ENCODE data around the gene KLHDC3. TPM values are rescaled to one million over a fixed set of nuclear protein-coding genes. Genes with fewer than 3 reads are reported as not detected.

Gene KLHDC3
- total and polyA plus RNA-seq, 2 donors (not counting 3 experiments of a cell fraction or from before 2014, with no cell fraction given), result 84.8 to 120 TPM

DNA sequence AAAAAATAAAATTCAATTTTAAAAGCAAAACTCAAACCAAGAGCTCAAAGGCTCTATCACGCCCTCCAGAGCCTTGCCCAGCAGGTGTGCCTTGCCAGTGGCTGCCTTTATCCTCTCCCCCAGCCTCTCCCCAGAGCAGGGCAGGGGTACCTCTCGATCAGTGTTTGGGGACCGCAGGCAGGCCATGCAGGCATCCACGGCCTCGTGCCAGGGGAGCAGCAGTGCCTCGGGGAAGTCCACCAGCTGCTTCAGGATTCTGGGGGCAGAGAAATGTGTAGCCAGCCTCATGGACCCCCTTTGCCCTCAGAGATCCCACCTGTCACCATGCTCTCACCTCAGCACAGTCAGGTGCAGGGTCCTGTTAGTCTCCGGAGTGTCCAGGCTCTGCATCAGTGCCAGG lies 33.9 kb downstream of the KLHDC3 start:
- Histone ChIP-seq H3K27me3 (ENCODE audit: control insufficient read depth in 2 of 2, insufficient read depth in 2 of 2, low read length in 2 of 2) (no peaks in the 10 kb centered on the region), H3K27ac (ENCODE audit: insufficient read depth, low read depth, low read length) (no peak overlapping the region), H3K4me2 (ENCODE audit: insufficient read depth, low read length) (no peak overlapping the region), H3K9ac (replicated peaks; ENCODE audit: extremely low read depth, insufficient read depth, low read length) (no peak overlapping the region), H3K9me1 (replicated peaks; ENCODE audit: control insufficient read depth, extremely low read depth, insufficient read depth, low read length) (no peaks in the 10 kb centered on the region), H3K36me3 (ENCODE audit: control insufficient read depth in 2 of 2, extremely low read depth in 1 of 2, insufficient read depth in 2 of 2, low read length in 2 of 2) (peaks cover 1 to 46% of the 10 kb centered on the region in 2 experiments), H3K9me3 (replicated peaks; ENCODE audit: control insufficient read depth, insufficient read depth, low read length) (no peaks in the 10 kb centered on the region), H4K20me1 (replicated peaks; ENCODE audit: control insufficient read depth, extremely low read depth, insufficient read depth, low read length) (no peaks in the 10 kb centered on the region), H3K79me2 (ENCODE audit: control insufficient read depth, insufficient read depth, low read length) (peaks cover 2% of the 10 kb centered on the region), H3K4me1 (ENCODE audit: control insufficient read depth, extremely low read depth, insufficient read depth, low read length) (peaks cover 4% of the 10 kb centered on the region), H2AFZ (ENCODE audit: low read depth, low read length) (no peak overlapping the region), H3K4me3 (replicated peaks in 1 of 3; ENCODE audit: insufficient read depth in 1 of 3, low read depth in 1 of 3, low read length in 3 of 3) (no peak overlapping the region)
- dilution Hi-C loops (cut with MboI; ENCODE audit: extremely low pct_ligation_motif_present, low sequenced_read_pairs) (no loop called here), intact Hi-C loops (cut with micrococcal nuclease) (no loop called here)
- DNase-seq (ENCODE audit: low read depth, low spot score), result no peak
- BruUV-seq (replicated peaks), result no TSS peak
- CTCF ChIA-PET, result no interaction called here
- TF ChIP-seq POLR2A (IDR thresholded peaks at IDR 0.05; ENCODE audit: low read depth, low read length) (no peak), MYC (IDR thresholded peaks at IDR 0.05; ENCODE audit: low read depth, low read length) (no peak), GATA2 (IDR thresholded peaks at IDR 0.05; ENCODE audit: insufficient read depth, insufficient read length, low read depth, low read length) (no peak), POLR2AphosphoS5 (IDR thresholded peaks at IDR 0.05; ENCODE audit: insufficient read depth, low read depth, low read length) (no peak), JUN (IDR thresholded peaks at IDR 0.05; ENCODE audit: borderline replicate concordance, insufficient read depth, insufficient read length, low read depth) (no peak)
- TF ChIP-seq, protein P1, sequence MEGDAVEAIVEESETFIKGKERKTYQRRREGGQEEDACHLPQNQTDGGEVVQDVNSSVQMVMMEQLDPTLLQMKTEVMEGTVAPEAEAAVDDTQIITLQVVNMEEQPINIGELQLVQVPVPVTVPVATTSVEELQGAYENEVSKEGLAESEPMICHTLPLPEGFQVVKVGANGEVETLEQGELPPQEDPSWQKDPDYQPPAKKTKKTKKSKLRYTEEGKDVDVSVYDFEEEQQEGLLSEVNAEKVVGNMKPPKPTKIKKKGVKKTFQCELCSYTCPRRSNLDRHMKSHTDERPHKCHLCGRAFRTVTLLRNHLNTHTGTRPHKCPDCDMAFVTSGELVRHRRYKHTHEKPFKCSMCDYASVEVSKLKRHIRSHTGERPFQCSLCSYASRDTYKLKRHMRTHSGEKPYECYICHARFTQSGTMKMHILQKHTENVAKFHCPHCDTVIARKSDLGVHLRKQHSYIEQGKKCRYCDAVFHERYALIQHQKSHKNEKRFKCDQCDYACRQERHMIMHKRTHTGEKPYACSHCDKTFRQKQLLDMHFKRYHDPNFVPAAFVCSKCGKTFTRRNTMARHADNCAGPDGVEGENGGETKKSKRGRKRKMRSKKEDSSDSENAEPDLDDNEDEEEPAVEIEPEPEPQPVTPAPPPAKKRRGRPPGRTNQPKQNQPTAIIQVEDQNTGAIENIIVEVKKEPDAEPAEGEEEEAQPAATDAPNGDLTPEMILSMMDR (IDR thresholded peaks at IDR 0.05; ENCODE audit: extremely low read depth in 1 of 2, insufficient read depth in 1 of 2, low read depth in 1 of 2, low read length in 2 of 2), result no peak
- TF ChIP-seq, protein P2, sequence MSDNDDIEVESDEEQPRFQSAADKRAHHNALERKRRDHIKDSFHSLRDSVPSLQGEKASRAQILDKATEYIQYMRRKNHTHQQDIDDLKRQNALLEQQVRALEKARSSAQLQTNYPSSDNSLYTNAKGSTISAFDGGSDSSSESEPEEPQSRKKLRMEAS (IDR thresholded peaks at IDR 0.05; ENCODE audit: insufficient read depth, insufficient read length), result no peak
- POLR2A ChIA-PET, result interaction anchor here (0.8 kb wide), 1 partner anchor 10 kb away, joined by 3 read pairs; no protein-coding TSS in a partner anchor
- FAIRE-seq, result no peak
